GM12878 (cell line): ENCODE data around the gene SLC2A4. TPM values are rescaled to one million over a fixed set of nuclear protein-coding genes. Genes with fewer than 3 reads are reported as not detected.

Experiments used
- ATAC-seq: fragments of 200-7000 bp; cut with Tn5 transposase; 3 replicates; pipeline ENCODE4 v1.9.1; 2020; ENCODE audit warnings: mild to moderate bottlenecking, moderate library complexity
- BruUV-seq: library from RNA; stranded (reverse); fragments of 400-500 nt; replicated peaks from 2 replicates; lab custom pipeline; 2021; lab: Mats Ljungman, UMichigan
- CTCF ChIA-PET: fragments of 300-600 bp; sonication (Branson Sonifier 250); formaldehyde crosslinking; extraction: SDS; loops from one replicate; lab custom pipeline; 2021; ENCODE audit warnings: inconsistent platforms; lab: Yijun Ruan, JAX
- POLR2A ChIA-PET: fragments of 350-600 bp; formaldehyde crosslinking; extraction: SDS; loops from one replicate; lab custom pipeline; 2021; ENCODE audit warnings: inconsistent platforms; lab: Charles Lee
- RAD21 ChIA-PET: fragments of 300-600 bp; sonication (Branson Sonifier 250); formaldehyde crosslinking; loops from one replicate; lab custom pipeline; 2023; ENCODE audit warnings: antibody characterized with exemption; ENCODE audit not compliant: unreplicated experiment; lab: Charles Lee
- SMC1A ChIA-PET: fragments of 300-600 bp; sonication (Branson Sonifier 250); formaldehyde crosslinking; loops from one replicate; lab custom pipeline; 2023; ENCODE audit not compliant: unreplicated experiment, uncharacterized antibody; lab: Charles Lee
- DNase-seq: peaks from one replicate; pipeline ENCODE4 v3.0.0-alpha.2; 2011; ENCODE audit warnings: low read depth, low spot score
- FAIRE-seq: peaks from 3 replicates; lab custom pipeline; 2011; peaks lifted over from hg19 to GRCh38; lab: Jason Lieb, UNC
- H2AFZ ChIP-seq: 2 replicates; pipeline ENCODE4 v1.6.0; 2011; ENCODE audit warnings: low read depth, low read length, control low read depth; ENCODE audit not compliant: control insufficient read depth
- H3K27ac ChIP-seq: 2 replicates; pipeline ENCODE4 v1.5.1; 2011; ENCODE audit warnings: control low read depth; ENCODE audit not compliant: control insufficient read depth, insufficient read depth
- H3K27me3 ChIP-seq, 2 experiments: replicated peaks in 1 of 2; 2 replicates each; pipeline versions ENCODE4 v1.6.0 to v1.6.1; 2011; ENCODE audit warnings: low read length in 1 of 2; ENCODE audit not compliant: control insufficient read depth in 2 of 2, insufficient read depth in 2 of 2
- H3K36me3 ChIP-seq, 2 experiments: 2 replicates each; pipeline ENCODE4 v1.5.1; 2011; ENCODE audit warnings: low read length in 1 of 2; ENCODE audit not compliant: control insufficient read depth in 2 of 2, insufficient read depth in 2 of 2
- H3K4me1 ChIP-seq: 2 replicates; pipeline ENCODE4 v1.6.1; 2011; ENCODE audit warnings: mild to moderate bottlenecking, low read length, moderate library complexity, mixed read lengths; ENCODE audit not compliant: control insufficient read depth, insufficient read depth
- H3K4me2 ChIP-seq: 2 replicates; pipeline ENCODE4 v1.6.0; 2011; ENCODE audit warnings: control low read depth; ENCODE audit not compliant: control insufficient read depth, insufficient read depth
- H3K4me3 ChIP-seq: fragments of 200-600 bp; sonication (generic); 2 replicates; pipeline ENCODE4 v1.5.1; 2016
- H3K79me2 ChIP-seq: 2 replicates; pipeline ENCODE4 v1.6.0; 2011; ENCODE audit warnings: low read length; ENCODE audit not compliant: control insufficient read depth, insufficient read depth
- H3K9ac ChIP-seq: 2 replicates; pipeline ENCODE4 v1.8.0; 2011; ENCODE audit warnings: low read length, control low read depth, mixed read lengths; ENCODE audit not compliant: control insufficient read depth, insufficient read depth
- H3K9me3 ChIP-seq: replicated peaks from 3 replicates; pipeline ENCODE4 v1.5.1; 2011; ENCODE audit warnings: mild to moderate bottlenecking, low read length; ENCODE audit not compliant: control insufficient read depth, insufficient read depth
- H4K20me1 ChIP-seq: 2 replicates; pipeline ENCODE4 v1.6.0; 2011; ENCODE audit not compliant: control insufficient read depth, insufficient read depth
- JUNB ChIP-seq: IDR thresholded peaks from 2 replicates; pipeline ENCODE4 v1.6.1; 2016; ENCODE audit warnings: antibody characterized with exemption, mild to moderate bottlenecking
- MTA3 ChIP-seq: IDR thresholded peaks from 2 replicates; pipeline ENCODE4 v1.6.1; 2012; ENCODE audit warnings: low read length, inconsistent platforms, borderline replicate concordance
- POLR2A ChIP-seq: IDR thresholded peaks from 2 replicates; pipeline ENCODE4 v1.6.1; 2011; ENCODE audit warnings: low read depth, mild to moderate bottlenecking, low read length
- POU2F2 ChIP-seq: IDR thresholded peaks from 3 replicates; pipeline ENCODE4 v1.6.1; 2011; ENCODE audit warnings: low read depth, mild to moderate bottlenecking, low read length, borderline replicate concordance
- RUNX3 ChIP-seq: IDR thresholded peaks from 2 replicates; pipeline ENCODE4 v1.6.1; 2012; ENCODE audit warnings: low read length, inconsistent platforms
- TCF12 ChIP-seq: IDR thresholded peaks from 2 replicates; pipeline ENCODE4 v1.6.1; 2011; ENCODE audit warnings: low read depth, mild to moderate bottlenecking, low read length
- ZNF207 ChIP-seq: fragments of 450-650 bp; IDR thresholded peaks from 2 replicates; pipeline ENCODE4 v1.6.1; 2014; ENCODE audit warnings: antibody characterized with exemption, mild to moderate bottlenecking, borderline replicate concordance
- WGBS: methylation state at CpG from one replicate; pipeline ENCODE4 v1.1.6; 2016; ENCODE audit warnings: low lambda C conversion rate; ENCODE audit not compliant: insufficient replicate concordance, insufficient coverage; ENCODE audit errors: missing lambda C conversion rate; 5-methylcytosine and 5-hydroxymethylcytosine counted together
- in situ Hi-C: fragments of 300-500 bp; cut with MboI; formaldehyde crosslinking; loops from 9 replicates; pipeline ENCODE4 v1.14.3; 2018; ENCODE audit warnings: mixed read lengths
- intact Hi-C: fragments of 100-400 bp; cut with micrococcal nuclease; formaldehyde crosslinking; loops from one replicate; pipeline ENCODE4 v1.14.2; 2022; ENCODE audit not compliant: unreplicated experiment
- polyA plus RNA-seq, 11 experiments: library from polyadenylated mRNA; depleted of rRNA in 4 of 11; unstranded in 6 of 11; stranded (reverse) in 5 of 11; fragments of >200 nt; fragmentation: Nextera tagmentation in 4 of 11; fragmentation: Illumina TruSeq in 1 of 11; extraction: Ambion mirVana in 4 of 11; extraction: Trizol in 1 of 11; gene quantifications; 1 replicate in 1 of 11; 2 replicates in 10 of 11; pipeline versions ENCODE4 v1.2.1 to v1.2.3, GENCODE V29; 2011 to 2016; ENCODE audit warnings: inconsistent platforms in 2 of 11, missing spikeins in 2 of 11, low read depth in 1 of 11
- total RNA-seq, 4 experiments: library from RNA; depleted of rRNA in 3 of 4; stranded (reverse); fragments of >200 nt in 3 of 4; fragmentation: Illumina TruSeq in 1 of 4; extraction: Trizol in 1 of 4; gene quantifications; 2 replicates each; pipeline versions ENCODE4 v1.2.1 to v1.2.3, GENCODE V29; 2013 to 2021

The SLC2A4 gene
- total and polyA plus RNA-seq, 10 of the 15 experiments (the other 5 are each of a cell fraction or from before 2014, with no cell fraction given), result 0.03 to 0.23 (median 0.04) TPM; not detected in 4

DNA sequence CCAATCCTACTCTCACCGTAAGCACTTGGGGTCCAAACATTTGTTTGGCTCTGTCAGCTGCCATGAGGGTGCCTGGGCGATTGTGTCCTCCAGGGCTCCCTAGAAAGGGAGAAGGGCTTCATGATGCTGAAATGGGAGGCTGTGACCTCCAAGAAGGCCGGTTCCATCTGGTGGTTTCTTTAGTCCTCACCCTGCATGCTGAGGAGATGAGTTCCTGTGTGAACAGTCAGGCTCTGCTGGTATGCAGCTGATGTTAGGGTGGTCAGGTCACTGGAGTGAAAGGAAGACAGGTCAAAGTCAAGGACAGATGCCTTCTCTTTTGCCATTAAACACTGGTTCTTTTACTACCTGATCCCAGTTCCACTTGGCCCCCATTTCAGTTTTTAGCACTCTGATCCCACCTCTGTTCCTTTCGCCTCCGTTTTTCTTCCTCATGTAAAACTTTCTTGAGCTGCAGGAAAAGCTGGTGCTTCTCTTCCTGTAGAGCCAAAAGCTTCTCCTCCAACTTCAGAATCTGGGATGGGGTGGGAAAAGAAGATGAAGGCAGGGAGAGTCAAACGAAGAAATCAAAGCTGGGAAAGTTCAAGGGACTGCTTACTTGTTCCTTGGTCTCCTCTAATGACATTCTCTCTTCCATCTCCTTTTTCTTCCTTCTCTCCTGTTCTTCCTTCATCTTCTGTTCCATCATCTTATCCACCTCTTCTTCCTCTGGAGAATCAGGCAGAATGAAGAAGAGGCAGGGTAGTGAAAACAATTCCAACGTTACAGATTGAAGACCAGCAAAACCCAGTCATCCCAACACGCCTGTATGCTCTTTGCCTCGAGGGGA lies 32.6 kb downstream of the SLC2A4 start:
- Histone ChIP-seq H3K36me3 (peaks cover 35 to 36% of the 10 kb centered on the region in 2 experiments), H2AFZ (no peak overlapping the region), H3K27me3 (no peaks in the 10 kb centered on the region), H3K9me3 (no peaks in the 10 kb centered on the region), H3K4me3 (peak overlapping the region; percentile 84), H3K27ac (peak overlapping the region; percentile 86), H3K9ac (peak overlapping the region; percentile 83), H3K4me1 (peaks cover 24% of the 10 kb centered on the region), H3K4me2 (peak overlapping the region; percentile 95), H4K20me1 (peaks cover 21% of the 10 kb centered on the region), H3K79me2 (peaks cover 43% of the 10 kb centered on the region)
- ChIA-PET POLR2A (interaction anchor here (0.6 to 1.7 kb wide), 5 partner anchors 15 to 963 kb away, joined by 3 to 7 read pairs (median 3); partner anchors contain the start of gene NEURL4), SMC1A (interaction anchor here (0.8 kb wide), 1 partner anchor 30 kb away, joined by 5 read pairs; no protein-coding TSS in a partner anchor), CTCF (interaction anchor here (0.9 to 1.1 kb wide), 2 partner anchors 191 to 373 kb away, joined by 3 read pairs; partner anchors contain the start of gene TP53), RAD21 (no interaction called here)
- no peak for DNase-seq
- FAIRE-seq, result no peak
- WGBS, result 17% methylated on average over 9 of the region's 9 CpGs
- in situ Hi-C loops, result no loop called here
- intact Hi-C loops, result no loop called here
- BruUV-seq, result TSS peak; percentile 80
- 0 out of 2 replicates have a peak, but pooled peaks have one; percentile 1 for TF ChIP-seq TCF12
- TF ChIP-seq RUNX3, result no peak
- TF ChIP-seq ZNF207, result no peak
- peak; percentile 50 for TF ChIP-seq POLR2A
- TF ChIP-seq POU2F2, result 0 out of 3 replicates have a peak, but pooled peaks have one; percentile 11
- no peak for TF ChIP-seq JUNB
- TF ChIP-seq MTA3, result peak; percentile 5; the same call in 1 of the 2 replicates
- peak; percentile 18 for ATAC-seq
